Tibial nerve (tissue), 4 donors: ENCODE data around the gene NFATC2.

ENCODE experiments used
- CTCF ChIP-seq, 5 experiments: fragments of 200-600 bp in 3 of 5; fragments of 450-650 bp in 2 of 5; sonication (generic) in 3 of 5; IDR thresholded peaks; one replicate each; pipeline ENCODE4 v1.5.1; 2016 to 2019; ENCODE audit warnings: antibody characterized with exemption in 5 of 5, mild to moderate bottlenecking in 3 of 5, moderate library complexity in 2 of 5
- EP300 ChIP-seq, 2 donors: sonication (generic); formaldehyde crosslinking; IDR thresholded peaks; one replicate each; pipeline ENCODE4 v1.6.1; 2017; ENCODE audit warnings: antibody characterized with exemption in 2 of 2, mild to moderate bottlenecking in 1 of 2

DNA sequence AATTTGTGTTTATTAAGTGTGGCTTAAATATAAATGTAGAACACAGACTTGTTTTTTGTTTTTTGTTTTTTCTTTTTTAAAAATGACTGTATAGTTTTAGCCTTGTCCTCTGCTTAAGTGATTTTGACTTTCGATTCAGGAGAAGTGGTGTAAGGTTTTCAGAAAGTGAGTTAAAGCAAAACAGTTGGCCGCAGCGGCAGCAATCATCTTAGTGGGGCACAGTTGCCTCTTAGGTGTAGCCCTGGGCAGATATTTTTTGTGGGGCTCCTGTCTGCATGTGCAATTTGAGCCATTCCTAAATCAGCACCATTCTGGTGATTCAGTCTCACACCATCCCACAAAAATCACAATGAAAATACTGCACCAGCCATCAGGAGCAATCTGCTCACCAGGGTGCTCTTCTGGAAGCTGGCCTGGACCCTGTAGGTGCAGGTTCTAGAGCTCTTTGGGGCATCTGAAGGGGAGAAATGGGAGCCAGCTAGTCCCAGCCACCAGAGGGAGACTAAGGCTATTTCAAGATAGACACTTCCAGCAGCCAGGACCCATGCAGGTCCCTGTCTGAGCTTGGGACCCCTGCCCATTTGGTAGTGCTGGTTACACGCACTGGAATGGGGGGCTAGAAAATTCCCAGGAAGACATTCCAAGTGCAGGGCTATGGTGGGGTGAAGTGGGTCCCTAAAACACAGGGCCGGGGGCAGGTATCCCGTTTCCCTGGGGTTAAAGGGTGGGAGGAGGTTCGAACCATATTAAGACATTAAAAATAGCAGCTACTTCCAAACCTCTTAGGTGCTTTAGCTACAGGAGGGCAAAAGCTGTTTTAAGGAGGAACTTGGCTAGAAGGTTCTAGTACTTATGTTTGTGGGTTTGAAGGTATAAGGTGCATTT lies 156.6 kb downstream of the NFATC2 start:
- TF ChIP-seq CTCF (IDR thresholded peaks at IDR 0.05) = peak; percentile 41 to 67 (median 55)
- no peak for TF ChIP-seq EP300 (IDR thresholded peaks at IDR 0.05)
